GM21825 (cell line): Measurements from ENCODE around the gene IRF2BP2.

Source experiments
- ATAC-seq: cut with Tn5 transposase; IDR thresholded peaks from one replicate; pipeline ENCODE4 v1.9.1; 2021; ENCODE audit warnings: mild to moderate bottlenecking, moderate library complexity; ENCODE audit not compliant: unreplicated experiment

IRF2BP2 gene

GRCh38 chr1:234614081-234614489 is 4.1 kb upstream of the IRF2BP2 start:
- no peak for ATAC-seq

- ATAC-seq: no peak
Measured at GRCh38 chr1:234613128-234613875, 3.3 kb upstream of the IRF2BP2 start.

GRCh38 chr1:234612352-234613127 is 2.6 kb upstream of the IRF2BP2 start:
- ATAC-seq: peak; percentile 31

GRCh38 chr1:234611847-234612351 is 1.9 kb upstream of the IRF2BP2 start:
- ATAC-seq: no peak

GRCh38 chr1:234611225-234611846 is 1.4 kb upstream of the IRF2BP2 start:
- peak; percentile 17 for ATAC-seq

GRCh38 chr1:234610666-234611224 is 767 bp upstream of the IRF2BP2 start:
- ATAC-seq: peak; percentile 32

GRCh38 chr1:234609691-234610042 is 311 bp downstream of the IRF2BP2 start:
- ATAC-seq: no peak

- ATAC-seq: no peak
Measured at GRCh38 chr1:234608911-234609690, 877 bp downstream of the IRF2BP2 start.

GRCh38 chr1:234608025-234608910 is 1.7 kb downstream of the IRF2BP2 start:
- ATAC-seq: peak; percentile 24

- no peak for ATAC-seq
Measured at GRCh38 chr1:234607109-234608024, 2.6 kb downstream of the IRF2BP2 start.

GRCh38 chr1:234606784-234607108 is 3.2 kb downstream of the IRF2BP2 start:
- ATAC-seq: no peak

GRCh38 chr1:234605983-234606783 is 3.8 kb downstream of the IRF2BP2 start:
- no peak for ATAC-seq

- no peak for ATAC-seq
Measured at GRCh38 chr1:234605399-234605982, 4.5 kb downstream of the IRF2BP2 start.

GRCh38 chr1:234604495-234605398 is 5.2 kb downstream of the IRF2BP2 start:
- ATAC-seq: no peak

- no peak for ATAC-seq
Measured at GRCh38 chr1:234603221-234604204, 6.5 kb downstream of the IRF2BP2 start.
